ENCODE measurements around the gene LARGE2. TPM values are rescaled to one million over a fixed set of nuclear protein-coding genes. Genes with fewer than 3 reads are reported as not detected.

The LARGE2 gene
- total RNA-seq, 1 experiment from 2014 or later, result 108 TPM

- DNase-seq, result no peak
Measured at GRCh38 chr11:45906965-45907611, 15.4 kb upstream of the LARGE2 start, which contains the start of gene FREY1. Gene FREY1 (minus strand): TSS chr11:45907271. CDS start chr11:45907245, 26 bp downstream.

More at GRCh38 chr11:45906965-45907611, 15.4 kb upstream of the LARGE2 start, which contains the start of gene FREY1:
- Histone ChIP-seq H4K20me1 (ENCODE audit: control insufficient read depth, insufficient read depth, insufficient read length) (no peaks in the 10 kb centered on the region), H3K18ac (ENCODE audit: insufficient read length, low read depth, low read length) (no peak within 1 kb of the TSS), H2BK20ac (ENCODE audit: low read depth, low read length, poor library complexity, severe bottlenecking) (no peak within 1 kb of the TSS), H4K5ac (ENCODE audit: insufficient read length, low read depth, low read length) (no peak within 1 kb of the TSS), H3K4me2 (ENCODE audit: insufficient read depth, insufficient read length, low read length) (no peak within 1 kb of the TSS), H3K4ac (ENCODE audit: low read depth, low read length) (no peak within 1 kb of the TSS), H2BK5ac (ENCODE audit: insufficient read length, low read length) (no peak within 1 kb of the TSS), H3K56ac (ENCODE audit: insufficient read length, low read depth, low read length) (no peak within 1 kb of the TSS), H2AK5ac (ENCODE audit: insufficient read length, low read length) (no peak within 1 kb of the TSS), H3K9me3 (ENCODE audit: control insufficient read depth, low read depth, low read length) (no peaks in the 10 kb centered on the region), H3T11ph (ENCODE audit: low read length) (no peak within 1 kb of the TSS), H2BK15ac (ENCODE audit: low read depth, low read length) (no peak within 1 kb of the TSS), H3K79me1 (ENCODE audit: insufficient read depth, low read depth, low read length, poor library complexity, severe bottlenecking) (no peaks in the 10 kb centered on the region), H2AFZ (ENCODE audit: low read length) (no peak within 1 kb of the TSS), H3K14ac (ENCODE audit: insufficient read depth, low read length) (peak within 1 kb of the TSS; percentile 1; the same call in 1 of the 2 replicates), H3K23ac (ENCODE audit: insufficient read length, low read depth, low read length) (no peak within 1 kb of the TSS), H2BK120ac (ENCODE audit: low read depth, low read length, poor library complexity, severe bottlenecking) (no peak within 1 kb of the TSS), H3K23me2 (ENCODE audit: insufficient read length, low read depth, low read length, poor library complexity, severe bottlenecking) (no peaks in the 10 kb centered on the region), H3K79me2 (ENCODE audit: insufficient read depth, low read length) (no peaks in the 10 kb centered on the region), H4K8ac (replicated peaks; ENCODE audit: insufficient read length, low read depth, low read length) (no peak within 1 kb of the TSS), H4K91ac (ENCODE audit: insufficient read length, low read depth, low read length) (no peak within 1 kb of the TSS), H3K9ac (ENCODE audit: extremely low read depth, insufficient read length, low read length) (no peak within 1 kb of the TSS), H3K27me3 (ENCODE audit: insufficient read depth, low read length) (no peaks in the 10 kb centered on the region), H3K27ac (ENCODE audit: insufficient read length, low read depth, low read length) (no peak within 1 kb of the TSS), H3K4me1 (ENCODE audit: insufficient read depth, low read length) (no peaks in the 10 kb centered on the region), H2BK12ac (ENCODE audit: insufficient read length, low read depth, low read length) (no peak within 1 kb of the TSS)
- no peaks in the 10 kb centered on the region for H3K9me3 Mint-ChIP-seq
- no peak within 1 kb of the TSS for H3K4me3 Mint-ChIP-seq
- peak within 1 kb of the TSS in 2 of 3 experiments; percentile 79 to 86; a peak in 4 of 7 replicates for H3K27ac Mint-ChIP-seq
- TF ChIP-seq CTCF (conservative IDR thresholded peaks at IDR 0.05), result no peak
- peaks cover 10 to 40% (median 29%) of the 10 kb centered on the region in 3 experiments for H3K36me3 Mint-ChIP-seq (ENCODE audit: insufficient read depth in 1 of 3, low read depth in 3 of 3)
- WGBS (ENCODE audit: extremely low coverage, insufficient read length, low lambda C conversion rate), result no CpG with 5 or more reads among the region's 18 CpGs
- no peaks in the 10 kb centered on the region for H3K27me3 Mint-ChIP-seq (ENCODE audit: low read depth)
- H3K4me1 Mint-ChIP-seq, result peaks cover 2 to 4% of the 10 kb centered on the region in 2 experiments; a peak in 2 of 4 replicates
